H9 (cell line): Measurements from ENCODE around the gene NENF. TPM values are rescaled to one million over a fixed set of nuclear protein-coding genes. Genes with fewer than 3 reads are reported as not detected.
A peak's percentile ranks its signal among the peaks of the same experiment; 100 is the strongest.

Source experiments
- DNase-seq: peaks from one replicate; pipeline ENCODE4 v3.0.0-alpha.2; 2017
- H2AFZ ChIP-seq: one replicate; pipeline ENCODE4 v1.6.1; 2013; ENCODE audit warnings: mild to moderate bottlenecking, low read length, control low read depth, moderate library complexity
- H2AK5ac ChIP-seq: 2 replicates; pipeline ENCODE4 v1.6.1; 2013; ENCODE audit warnings: low read length, control low read depth, mixed read lengths; ENCODE audit not compliant: insufficient read length
- H2BK120ac ChIP-seq: one replicate; pipeline ENCODE4 v1.6.1; 2013; ENCODE audit warnings: low read depth, mild to moderate bottlenecking, low read length, control low read depth, inconsistent platforms; ENCODE audit not compliant: poor library complexity, severe bottlenecking
- H2BK12ac ChIP-seq: 2 replicates; pipeline ENCODE4 v1.6.1; 2013; ENCODE audit warnings: low read length, control low read depth, mixed read lengths, low read depth; ENCODE audit not compliant: insufficient read length
- H2BK15ac ChIP-seq: 2 replicates; pipeline ENCODE4 v1.6.1; 2013; ENCODE audit warnings: low read depth, low read length, control low read depth
- H2BK20ac ChIP-seq: one replicate; pipeline ENCODE4 v1.6.1; 2013; ENCODE audit warnings: low read depth, mild to moderate bottlenecking, low read length, control low read depth, inconsistent platforms; ENCODE audit not compliant: poor library complexity, severe bottlenecking
- H2BK5ac ChIP-seq: 2 replicates; pipeline ENCODE4 v1.6.1; 2013; ENCODE audit warnings: low read length, control low read depth, mixed read lengths; ENCODE audit not compliant: insufficient read length
- H3K14ac ChIP-seq: 2 replicates; pipeline ENCODE4 v1.6.1; 2013; ENCODE audit warnings: low read length, control low read depth; ENCODE audit not compliant: insufficient read depth
- H3K18ac ChIP-seq: 2 replicates; pipeline ENCODE4 v1.6.1; 2013; ENCODE audit warnings: low read depth, mild to moderate bottlenecking, mixed read lengths, low read length, control low read depth; ENCODE audit not compliant: insufficient read length
- H3K23ac ChIP-seq: 2 replicates; pipeline ENCODE4 v1.6.1; 2013; ENCODE audit warnings: low read length, control low read depth, mixed read lengths, low read depth; ENCODE audit not compliant: insufficient read length
- H3K23me2 ChIP-seq: 2 replicates; pipeline ENCODE4 v1.6.1; 2013; ENCODE audit warnings: low read depth, mild to moderate bottlenecking, mixed read lengths, low read length, control low read depth; ENCODE audit not compliant: insufficient read length, poor library complexity, severe bottlenecking
- H3K27ac ChIP-seq: 2 replicates; pipeline ENCODE4 v1.5.1; 2013; ENCODE audit warnings: low read length, control low read depth, mixed read lengths, low read depth; ENCODE audit not compliant: insufficient read length
- H3K27me3 ChIP-seq: 2 replicates; pipeline ENCODE4 v1.6.1; 2013; ENCODE audit warnings: low read length, control low read depth, inconsistent platforms; ENCODE audit not compliant: insufficient read depth
- H3K4ac ChIP-seq: 2 replicates; pipeline ENCODE4 v1.6.1; 2013; ENCODE audit warnings: low read depth, mild to moderate bottlenecking, control low read depth, inconsistent platforms, low read length, moderate library complexity
- H3K4me1 ChIP-seq: 2 replicates; pipeline ENCODE4 v1.6.1; 2013; ENCODE audit warnings: low read length, control low read depth, inconsistent platforms; ENCODE audit not compliant: insufficient read depth
- H3K4me2 ChIP-seq: 2 replicates; pipeline ENCODE4 v1.6.1; 2013; ENCODE audit warnings: low read length, control low read depth, mixed read lengths; ENCODE audit not compliant: insufficient read length, insufficient read depth
- H3K56ac ChIP-seq: 2 replicates; pipeline ENCODE4 v1.6.1; 2013; ENCODE audit warnings: low read depth, mild to moderate bottlenecking, mixed read lengths, low read length, control low read depth; ENCODE audit not compliant: insufficient read length
- H3K79me1 ChIP-seq: 2 replicates; pipeline ENCODE4 v1.6.1; 2013; ENCODE audit warnings: low read depth, mild to moderate bottlenecking, moderate library complexity, low read length, control low read depth, inconsistent platforms; ENCODE audit not compliant: insufficient read depth, poor library complexity, severe bottlenecking
- H3K79me2 ChIP-seq: 2 replicates; pipeline ENCODE4 v1.6.1; 2013; ENCODE audit warnings: low read length, control low read depth, inconsistent platforms; ENCODE audit not compliant: insufficient read depth
- H3K9ac ChIP-seq: 2 replicates; pipeline ENCODE4 v1.6.1; 2013; ENCODE audit warnings: low read length, control low read depth, mixed read lengths; ENCODE audit not compliant: insufficient read length; ENCODE audit errors: extremely low read depth
- H3K9me3 ChIP-seq: one replicate; pipeline ENCODE4 v1.6.1; 2013; ENCODE audit warnings: low read depth, low read length, inconsistent platforms; ENCODE audit not compliant: control insufficient read depth
- H3T11ph ChIP-seq: one replicate; pipeline ENCODE4 v1.6.1; 2013; ENCODE audit warnings: mild to moderate bottlenecking, low read length, control low read depth, inconsistent platforms
- H4K20me1 ChIP-seq: one replicate; pipeline ENCODE4 v1.6.1; 2013; ENCODE audit not compliant: control insufficient read depth, insufficient read length, insufficient read depth
- H4K5ac ChIP-seq: 2 replicates; pipeline ENCODE4 v1.6.1; 2013; ENCODE audit warnings: low read depth, mild to moderate bottlenecking, mixed read lengths, low read length, control low read depth; ENCODE audit not compliant: insufficient read length
- H4K8ac ChIP-seq: replicated peaks from 2 replicates; pipeline ENCODE4 v1.6.1; 2013; ENCODE audit warnings: low read length, control low read depth, mixed read lengths, low read depth; ENCODE audit not compliant: insufficient read length
- H4K91ac ChIP-seq: 2 replicates; pipeline ENCODE4 v1.6.1; 2013; ENCODE audit warnings: low read depth, mild to moderate bottlenecking, moderate library complexity, mixed read lengths, low read length, control low read depth; ENCODE audit not compliant: insufficient read length
- H3K27ac Mint-ChIP-seq, 3 experiments: 2 replicates in 2 of 3; 3 replicates in 1 of 3; pipeline ENCODE4 v1.8.0; 2020 to 2021; ENCODE audit warnings: mixed read lengths in 3 of 3, mild to moderate bottlenecking in 1 of 3, moderate library complexity in 1 of 3
- H3K27me3 Mint-ChIP-seq: 2 replicates; pipeline ENCODE4 v1.8.0; 2021; ENCODE audit warnings: low read depth, mild to moderate bottlenecking, moderate library complexity, mixed read lengths
- H3K36me3 Mint-ChIP-seq, 3 experiments: 2 replicates in 2 of 3; 3 replicates in 1 of 3; pipeline ENCODE4 v1.8.0; 2020 to 2021; ENCODE audit warnings: low read depth in 3 of 3, mixed read lengths in 3 of 3; ENCODE audit not compliant: insufficient read depth in 1 of 3
- H3K4me1 Mint-ChIP-seq, 2 experiments: 2 replicates each; pipeline ENCODE4 v1.8.0; 2020; ENCODE audit warnings: mixed read lengths in 2 of 2
- H3K4me3 Mint-ChIP-seq, 2 experiments: 2 replicates in 1 of 2; 3 replicates in 1 of 2; pipeline ENCODE4 v1.8.0; 2020 to 2021; ENCODE audit warnings: mild to moderate bottlenecking in 2 of 2, mixed read lengths in 2 of 2, moderate library complexity in 1 of 2
- H3K9me3 Mint-ChIP-seq, 2 experiments: 2 replicates in 1 of 2; 3 replicates in 1 of 2; pipeline ENCODE4 v1.8.0; 2020; ENCODE audit warnings: mild to moderate bottlenecking in 2 of 2, mixed read lengths in 2 of 2, moderate library complexity in 1 of 2
- WGBS: extraction: QIAGEN DNeasy Blood & Tissue Kit; methylation state at CpG from one replicate; pipeline ENCODE4 v1.1.7; 2013; ENCODE audit warnings: missing lambda C conversion rate, low lambda C conversion rate, mixed read lengths; ENCODE audit not compliant: insufficient read length; ENCODE audit errors: extremely low coverage; 5-methylcytosine and 5-hydroxymethylcytosine counted together
- total RNA-seq: library from RNA; stranded (reverse); gene quantifications from 2 replicates; pipeline ENCODE4 v1.2.1, GENCODE V29; 2021
- TF ChIP-seq, protein P1 (sequence below): fragments of 200-600 bp; sonication (generic); conservative IDR thresholded peaks from 3 replicates; pipeline ENCODE4 v1.8.0; 2021; ENCODE audit warnings: antibody characterized with exemption, mild to moderate bottlenecking

NENF gene
- total RNA-seq, 1 experiment from 2014 or later = 28.3 TPM

GRCh38 chr1:212470059-212470458 is 37.3 kb downstream of the NENF start:
- Histone ChIP-seq H3K27me3 (no peaks in the 10 kb centered on the region), H3K9me3 (no peaks in the 10 kb centered on the region), H2BK5ac (no peak overlapping the region), H3K23me2 (no peaks in the 10 kb centered on the region), H4K5ac (no peak overlapping the region), H2AK5ac (no peak overlapping the region), H2BK20ac (no peak overlapping the region), H3K23ac (no peak overlapping the region), H2AFZ (no peak overlapping the region), H3T11ph (no peak overlapping the region), H3K4me1 (no peaks in the 10 kb centered on the region), H3K27ac (no peak overlapping the region), H3K14ac (no peak overlapping the region), H2BK15ac (no peak overlapping the region), H2BK120ac (no peak overlapping the region), H4K91ac (no peak overlapping the region), H4K20me1 (no peaks in the 10 kb centered on the region), H3K56ac (no peak overlapping the region), H3K79me1 (no peaks in the 10 kb centered on the region), H3K4me2 (no peak overlapping the region), H4K8ac (no peak overlapping the region), H3K4ac (no peak overlapping the region), H3K18ac (no peak overlapping the region), H3K79me2 (no peaks in the 10 kb centered on the region), H2BK12ac (no peak overlapping the region), H3K9ac (no peak overlapping the region)
- TF ChIP-seq, protein P1, sequence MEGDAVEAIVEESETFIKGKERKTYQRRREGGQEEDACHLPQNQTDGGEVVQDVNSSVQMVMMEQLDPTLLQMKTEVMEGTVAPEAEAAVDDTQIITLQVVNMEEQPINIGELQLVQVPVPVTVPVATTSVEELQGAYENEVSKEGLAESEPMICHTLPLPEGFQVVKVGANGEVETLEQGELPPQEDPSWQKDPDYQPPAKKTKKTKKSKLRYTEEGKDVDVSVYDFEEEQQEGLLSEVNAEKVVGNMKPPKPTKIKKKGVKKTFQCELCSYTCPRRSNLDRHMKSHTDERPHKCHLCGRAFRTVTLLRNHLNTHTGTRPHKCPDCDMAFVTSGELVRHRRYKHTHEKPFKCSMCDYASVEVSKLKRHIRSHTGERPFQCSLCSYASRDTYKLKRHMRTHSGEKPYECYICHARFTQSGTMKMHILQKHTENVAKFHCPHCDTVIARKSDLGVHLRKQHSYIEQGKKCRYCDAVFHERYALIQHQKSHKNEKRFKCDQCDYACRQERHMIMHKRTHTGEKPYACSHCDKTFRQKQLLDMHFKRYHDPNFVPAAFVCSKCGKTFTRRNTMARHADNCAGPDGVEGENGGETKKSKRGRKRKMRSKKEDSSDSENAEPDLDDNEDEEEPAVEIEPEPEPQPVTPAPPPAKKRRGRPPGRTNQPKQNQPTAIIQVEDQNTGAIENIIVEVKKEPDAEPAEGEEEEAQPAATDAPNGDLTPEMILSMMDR = no peak
- no peak for DNase-seq
- Mint-ChIP-seq H3K9me3 (peaks cover 8 to 9% of the 10 kb centered on the region in 2 experiments), H3K27me3 (no peaks in the 10 kb centered on the region), H3K4me1 (peaks cover 5 to 11% of the 10 kb centered on the region in 2 experiments), H3K36me3 (peaks cover 0 to 1% (median 0%) of the 10 kb centered on the region in 3 experiments; a peak in 1 of 7 replicates), H3K4me3 (no peak overlapping the region), H3K27ac (peak overlapping the region in 1 of 3 experiments; percentile 50; a peak in 2 of 7 replicates)
- WGBS = no CpG with 5 or more reads among the region's 15 CpGs
